GM13976 (cell line): ENCODE data around the gene FOXC1.

Experiments used
- DNase-seq: peaks from one replicate; pipeline ENCODE4 v3.0.0; 2012; ENCODE audit warnings: low spot score
- in situ Hi-C: fragments of 300-500 bp; cut with MboI; formaldehyde crosslinking; loops from one replicate; pipeline ENCODE4 v1.12.0; 2022; ENCODE audit warnings: low sequenced_read_pairs, mixed read lengths, inconsistent platforms; ENCODE audit not compliant: unreplicated experiment
- TF ChIP-seq, protein P1 (sequence below): IDR thresholded peaks from 2 replicates; pipeline ENCODE4 v1.5.1; 2012; ENCODE audit warnings: borderline replicate concordance, mild to moderate bottlenecking; ENCODE audit not compliant: insufficient read depth; ENCODE audit errors: extremely low read depth, missing control alignments, control extremely low read depth

The FOXC1 gene

DNA sequence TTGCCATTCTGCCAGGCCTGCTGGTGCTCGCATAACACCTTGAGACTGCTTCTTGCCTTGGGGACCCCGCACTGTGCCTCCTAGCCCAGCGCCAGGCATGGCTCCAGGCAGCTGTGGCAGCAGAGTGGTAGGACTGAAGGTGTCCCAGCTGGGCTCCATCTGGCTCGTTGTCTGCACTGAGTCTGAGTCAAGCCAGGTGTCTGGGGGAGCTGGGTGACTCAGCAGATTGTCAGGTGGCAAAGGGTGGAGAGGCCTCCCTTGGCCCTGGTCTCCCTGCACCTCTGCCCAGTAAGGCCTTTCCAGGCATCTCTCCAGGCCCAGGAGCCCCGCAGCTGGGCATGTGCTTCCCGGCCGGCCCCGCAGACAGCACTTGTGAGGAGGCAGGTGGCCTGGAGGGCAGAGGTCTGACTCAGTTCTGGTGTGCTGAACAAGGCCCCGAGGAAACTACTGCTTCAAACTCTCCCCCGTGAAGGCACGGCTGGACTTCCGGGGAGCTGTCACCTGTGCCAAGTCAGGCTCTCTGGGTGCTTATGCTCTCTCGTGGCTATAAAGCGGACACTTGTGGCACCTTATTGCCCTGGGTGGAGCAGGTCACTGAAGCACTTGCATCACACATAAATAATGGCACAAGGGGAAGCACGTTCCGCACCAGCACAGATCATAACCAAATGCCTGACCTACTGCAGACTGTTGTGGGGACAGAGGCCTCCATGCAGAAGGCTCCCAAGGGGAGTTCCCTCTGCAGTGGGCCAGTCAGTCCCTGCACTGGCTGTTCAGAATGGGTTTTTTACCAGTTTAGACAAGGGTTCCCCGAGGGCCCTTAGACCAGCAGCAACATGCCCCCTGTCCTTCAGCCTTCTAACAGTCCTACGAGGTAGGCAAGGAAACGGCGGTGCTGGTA lies 27.5 kb downstream of the FOXC1 start:
- in situ Hi-C loops: no loop called here
- no peak for DNase-seq
- TF ChIP-seq, protein P1, sequence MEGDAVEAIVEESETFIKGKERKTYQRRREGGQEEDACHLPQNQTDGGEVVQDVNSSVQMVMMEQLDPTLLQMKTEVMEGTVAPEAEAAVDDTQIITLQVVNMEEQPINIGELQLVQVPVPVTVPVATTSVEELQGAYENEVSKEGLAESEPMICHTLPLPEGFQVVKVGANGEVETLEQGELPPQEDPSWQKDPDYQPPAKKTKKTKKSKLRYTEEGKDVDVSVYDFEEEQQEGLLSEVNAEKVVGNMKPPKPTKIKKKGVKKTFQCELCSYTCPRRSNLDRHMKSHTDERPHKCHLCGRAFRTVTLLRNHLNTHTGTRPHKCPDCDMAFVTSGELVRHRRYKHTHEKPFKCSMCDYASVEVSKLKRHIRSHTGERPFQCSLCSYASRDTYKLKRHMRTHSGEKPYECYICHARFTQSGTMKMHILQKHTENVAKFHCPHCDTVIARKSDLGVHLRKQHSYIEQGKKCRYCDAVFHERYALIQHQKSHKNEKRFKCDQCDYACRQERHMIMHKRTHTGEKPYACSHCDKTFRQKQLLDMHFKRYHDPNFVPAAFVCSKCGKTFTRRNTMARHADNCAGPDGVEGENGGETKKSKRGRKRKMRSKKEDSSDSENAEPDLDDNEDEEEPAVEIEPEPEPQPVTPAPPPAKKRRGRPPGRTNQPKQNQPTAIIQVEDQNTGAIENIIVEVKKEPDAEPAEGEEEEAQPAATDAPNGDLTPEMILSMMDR: no peak

DNA sequence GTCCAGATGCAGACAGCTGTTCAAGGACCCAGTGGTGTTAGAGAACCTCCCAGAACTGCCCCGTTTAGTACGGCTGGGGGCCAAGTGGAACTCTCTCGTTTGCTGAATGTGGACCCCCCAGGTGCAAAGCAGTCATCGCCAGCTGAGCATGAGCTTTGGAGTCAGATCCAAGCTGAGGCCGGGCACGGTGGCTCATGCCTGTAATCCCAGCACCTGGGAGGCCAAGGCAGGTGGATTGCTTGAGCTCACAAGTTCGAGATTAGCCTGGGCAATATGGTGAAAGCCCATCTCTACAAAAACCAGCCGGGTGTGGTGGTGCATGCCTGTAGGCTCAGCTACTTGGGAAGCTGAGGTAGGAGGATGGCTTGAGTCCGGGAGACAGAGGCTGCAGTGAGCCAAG lies 29.7 kb downstream of the FOXC1 start:
- in situ Hi-C loops: no loop called here
- DNase-seq: no peak
- TF ChIP-seq, protein P1: no peak

DNA sequence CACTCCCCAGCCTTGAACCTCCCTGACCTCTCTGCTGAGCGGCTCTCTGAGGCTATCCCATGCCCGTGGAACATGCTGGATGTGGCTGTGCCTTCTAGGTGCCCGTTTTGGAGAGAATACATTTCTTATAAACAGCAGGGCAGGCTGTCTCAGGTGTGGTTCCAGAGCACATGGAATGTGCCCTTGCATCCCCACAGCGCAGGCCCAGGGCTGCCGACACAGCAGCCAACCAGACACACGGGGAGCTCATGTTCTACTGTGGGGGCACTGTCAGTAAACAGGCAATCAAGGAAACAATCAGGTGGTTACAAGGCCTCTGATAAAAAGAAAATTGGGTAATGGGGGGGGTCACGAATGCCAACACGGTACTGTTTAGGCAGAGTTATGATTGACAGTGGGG lies 30.8 kb downstream of the FOXC1 start:
- TF ChIP-seq, protein P1: no peak
- in situ Hi-C loops: no loop called here
- DNase-seq: no peak

DNA sequence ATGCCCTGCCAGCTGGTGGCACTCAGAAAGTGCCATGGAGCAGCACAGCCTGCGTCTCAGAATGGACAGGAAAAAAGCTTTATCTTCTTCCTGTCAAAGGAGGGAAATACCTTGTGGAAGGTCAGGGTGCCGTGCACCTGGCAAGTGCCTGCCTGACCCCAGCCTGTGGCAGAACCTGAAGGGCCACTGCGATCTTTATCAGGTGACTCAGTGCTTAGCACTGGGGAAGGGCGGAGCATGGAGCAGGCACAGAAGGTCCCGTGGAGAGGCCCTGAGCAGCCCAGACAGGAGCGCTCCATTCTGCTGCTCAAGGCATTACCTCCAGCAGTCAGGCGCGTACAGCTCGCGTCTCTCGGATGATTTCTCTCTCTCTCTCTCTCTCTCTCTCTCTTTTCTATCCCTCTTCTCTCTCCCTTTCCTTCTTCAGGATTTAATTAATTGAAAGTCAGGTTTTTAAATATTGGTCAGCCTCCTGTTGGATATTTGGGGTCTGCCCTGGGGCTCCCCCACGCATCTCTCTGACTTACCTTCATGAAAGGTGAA lies 31.7 kb downstream of the FOXC1 start:
- TF ChIP-seq, protein P1: no peak
- DNase-seq: no peak
- in situ Hi-C loops: no loop called here

DNA sequence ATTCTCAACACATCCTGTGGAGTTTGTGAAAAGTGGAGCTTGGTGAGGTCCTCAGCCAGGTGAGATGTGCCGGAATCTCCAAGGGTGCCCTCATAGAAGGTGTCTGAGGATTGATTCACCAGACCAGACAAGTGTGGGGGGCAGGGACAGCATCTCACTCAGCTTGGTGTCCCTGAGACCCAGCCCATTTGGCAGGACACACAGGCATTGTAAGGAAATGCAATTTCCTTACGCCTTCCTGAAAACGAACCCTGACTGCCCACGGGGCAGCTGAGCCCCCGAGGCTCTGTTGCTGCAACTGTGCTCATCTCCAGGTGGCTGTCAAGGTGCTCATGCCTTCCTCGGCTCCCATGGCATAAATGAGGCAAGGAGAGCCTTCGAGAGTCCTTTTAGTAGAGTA lies 33.4 kb downstream of the FOXC1 start:
- TF ChIP-seq, protein P1: no peak
- in situ Hi-C loops: no loop called here
- DNase-seq: no peak

DNA sequence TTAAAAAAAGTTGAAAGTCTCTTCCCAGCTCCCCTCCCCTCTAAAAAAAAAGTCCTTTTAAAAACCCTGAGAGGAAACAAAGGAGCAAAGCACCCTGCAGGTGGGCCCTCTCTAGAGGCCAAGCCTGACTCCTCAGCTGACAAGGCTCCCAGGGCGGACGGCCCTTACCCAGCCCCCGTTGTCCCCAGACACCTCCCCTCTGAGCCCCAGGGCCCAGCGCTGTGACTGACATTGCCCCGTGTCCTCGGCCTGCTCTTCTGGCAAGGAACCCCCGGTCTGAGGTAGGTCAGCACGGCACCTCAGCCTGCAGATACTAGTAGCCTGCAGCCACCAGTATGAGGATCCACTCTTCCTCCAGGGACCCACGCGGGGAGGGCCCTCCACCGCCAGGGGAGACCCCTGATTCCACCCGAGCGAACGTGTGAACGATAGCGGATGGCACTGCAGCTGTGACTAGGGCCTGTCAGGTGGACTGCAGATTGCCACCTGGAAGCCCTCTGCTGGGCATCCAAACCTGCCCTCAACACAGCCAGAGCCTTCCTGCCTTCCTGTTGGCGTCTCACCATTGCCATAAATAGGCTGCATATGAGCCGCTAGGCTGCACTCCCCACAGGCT lies 34.2 kb downstream of the FOXC1 start:
- in situ Hi-C loops: no loop called here
- DNase-seq: no peak
- TF ChIP-seq, protein P1: no peak
